Colonic mucosa (tissue), 4 donors: Measurements from ENCODE around the gene FNDC3B. TPM values are rescaled to one million over a fixed set of nuclear protein-coding genes. Genes with fewer than 3 reads are reported as not detected.
A peak's percentile ranks its signal among the peaks of the same experiment; 100 is the strongest.

Experiments
- DNase-seq: peaks from one replicate; pipeline ENCODE4 v3.0.0-alpha.2; 2020
- H3K27ac ChIP-seq: fragments of 200-600 bp; one replicate; pipeline ENCODE4 v1.8.0; 2021
- H3K27me3 ChIP-seq: fragments of 200-600 bp; one replicate; pipeline ENCODE4 v1.8.0; 2021
- H3K36me3 ChIP-seq: fragments of 200-600 bp; one replicate; pipeline ENCODE4 v1.8.0; 2021
- H3K4me1 ChIP-seq: fragments of 200-600 bp; one replicate; pipeline ENCODE4 v1.8.0; 2021; ENCODE audit warnings: mild to moderate bottlenecking
- H3K4me3 ChIP-seq: fragments of 200-600 bp; one replicate; pipeline ENCODE4 v1.8.0; 2021
- H3K9ac ChIP-seq, 2 donors: one replicate each; pipeline ENCODE4 v1.7.0; 2013; ENCODE audit warnings: control low read depth in 2 of 2, low read depth in 2 of 2, low read length in 2 of 2
- H3K9me3 ChIP-seq: fragments of 200-600 bp; one replicate; pipeline ENCODE4 v1.8.0; 2021
- CTCF ChIP-seq: fragments of 200-600 bp; IDR thresholded peaks from one replicate; pipeline ENCODE4 v1.8.0; 2022; ENCODE audit warnings: antibody characterized with exemption, mild to moderate bottlenecking
- intact Hi-C: fragments of 100-400 bp; cut with DNase I; formaldehyde crosslinking; loops from one replicate; pipeline ENCODE4 v1.14.1; 2022
- total RNA-seq, 2 donors: library from RNA; stranded (reverse); fragmentation: NEBNext Ultra II Directional in 1 of 2; extraction: Animal tissue kit (Norgen Biotek cat#: 25700) in 1 of 2; gene quantifications; one replicate each; pipeline ENCODE4 v1.2.1, GENCODE V29; 2021
- donor health status: healthy.
- donor health status: DM: no; HTN: no; CAD: no.
- donor health status: DM: no; HTN: no; CAD: no.

FNDC3B gene
- total RNA-seq, 2 donors from 2014 or later, result 66.7 to 142 TPM

GRCh38 chr3:172332256-172333041 lies 293.1 kb downstream of the FNDC3B start:
- H3K27ac ChIP-seq, result no peak overlapping the region
- H3K36me3 ChIP-seq, result peaks cover 6% of the 10 kb centered on the region
- TF ChIP-seq CTCF, result peak; percentile 88
- peak; percentile 75 for DNase-seq
- H3K9ac ChIP-seq, result no peak overlapping the region
- no peaks in the 10 kb centered on the region for H3K27me3 ChIP-seq
- no peaks in the 10 kb centered on the region for H3K9me3 ChIP-seq
- intact Hi-C loops, result no loop called here
- no peak overlapping the region for H3K4me3 ChIP-seq
- no peaks in the 10 kb centered on the region for H3K4me1 ChIP-seq

- intact Hi-C loops, result no loop called here
- peaks cover 6% of the 10 kb centered on the region for H3K36me3 ChIP-seq
These were observed 293.6 kb downstream of the FNDC3B start for GRCh38 chr3:172333042-172333377.

GRCh38 chr3:172333692-172334457 lies 294.5 kb downstream of the FNDC3B start:
- Histone ChIP-seq H3K4me3 (no peak overlapping the region), H3K27me3 (no peaks in the 10 kb centered on the region), H3K4me1 (no peaks in the 10 kb centered on the region), H3K9ac (no peak overlapping the region), H3K9me3 (no peaks in the 10 kb centered on the region), H3K27ac (no peak overlapping the region), H3K36me3 (peaks cover 6% of the 10 kb centered on the region)
- no peak for DNase-seq
- intact Hi-C loops, result no loop called here
- no peak for TF ChIP-seq CTCF

More at GRCh38 chr3:172333042-172333377, 293.6 kb downstream of the FNDC3B start:
- no peaks in the 10 kb centered on the region for H3K9me3 ChIP-seq
- no peak for TF ChIP-seq CTCF
- no peak overlapping the region for H3K9ac ChIP-seq
- H3K4me1 ChIP-seq, result no peaks in the 10 kb centered on the region
- no peak for DNase-seq
- H3K4me3 ChIP-seq, result no peak overlapping the region
- H3K27me3 ChIP-seq, result no peaks in the 10 kb centered on the region
- H3K27ac ChIP-seq, result no peak overlapping the region

- no peaks in the 10 kb centered on the region for H3K4me1 ChIP-seq
- no peak for TF ChIP-seq CTCF
- H3K36me3 ChIP-seq, result peaks cover 6% of the 10 kb centered on the region
- no peaks in the 10 kb centered on the region for H3K27me3 ChIP-seq
- intact Hi-C loops, result loop anchor here (5.0 kb wide), 1 partner anchor 687 kb away; no protein-coding TSS in a partner anchor
- no peak overlapping the region for H3K9ac ChIP-seq
- no peak overlapping the region for H3K4me3 ChIP-seq
- DNase-seq, result no peak
- no peaks in the 10 kb centered on the region for H3K9me3 ChIP-seq
- H3K27ac ChIP-seq, result no peak overlapping the region
These were observed 295.4 kb downstream of the FNDC3B start for GRCh38 chr3:172334671-172335207.

GRCh38 chr3:172339892-172340291 lies 300.5 kb downstream of the FNDC3B start:
- no peak for DNase-seq
- no peak for TF ChIP-seq CTCF
- H3K27me3 ChIP-seq, result no peaks in the 10 kb centered on the region
- H3K4me3 ChIP-seq, result no peak overlapping the region
- no peak overlapping the region for H3K9ac ChIP-seq
- H3K4me1 ChIP-seq, result no peaks in the 10 kb centered on the region
- peaks cover under 1% of the 10 kb centered on the region for H3K36me3 ChIP-seq
- intact Hi-C loops, result loop anchor here (5.0 kb wide), 1 partner anchor 693 kb away; no protein-coding TSS in a partner anchor
- H3K27ac ChIP-seq, result no peak overlapping the region
- no peaks in the 10 kb centered on the region for H3K9me3 ChIP-seq
